Activated CD8-positive, alpha-beta memory T cell treated with anti-CD3 and anti-CD28 coated beads, Interleukin-2, amount 50 U/mL, for 4 hours (primary cell): ENCODE measurements around the gene ZFP36.

Source experiments
- DNase-seq: peaks from one replicate; pipeline ENCODE4 v3.0.0-alpha.2; 2020

The ZFP36 gene

GRCh38 chr19:39407660-39408391, 1.2 kb downstream of the ZFP36 start:
- peak; percentile 58 for DNase-seq

- no peak for DNase-seq
Observed at GRCh38 chr19:39408392-39409207, 2.0 kb downstream of the ZFP36 start.

- peak; percentile 84 for DNase-seq
Observed at GRCh38 chr19:39409208-39410016, 2.8 kb downstream of the ZFP36 start.

DNA sequence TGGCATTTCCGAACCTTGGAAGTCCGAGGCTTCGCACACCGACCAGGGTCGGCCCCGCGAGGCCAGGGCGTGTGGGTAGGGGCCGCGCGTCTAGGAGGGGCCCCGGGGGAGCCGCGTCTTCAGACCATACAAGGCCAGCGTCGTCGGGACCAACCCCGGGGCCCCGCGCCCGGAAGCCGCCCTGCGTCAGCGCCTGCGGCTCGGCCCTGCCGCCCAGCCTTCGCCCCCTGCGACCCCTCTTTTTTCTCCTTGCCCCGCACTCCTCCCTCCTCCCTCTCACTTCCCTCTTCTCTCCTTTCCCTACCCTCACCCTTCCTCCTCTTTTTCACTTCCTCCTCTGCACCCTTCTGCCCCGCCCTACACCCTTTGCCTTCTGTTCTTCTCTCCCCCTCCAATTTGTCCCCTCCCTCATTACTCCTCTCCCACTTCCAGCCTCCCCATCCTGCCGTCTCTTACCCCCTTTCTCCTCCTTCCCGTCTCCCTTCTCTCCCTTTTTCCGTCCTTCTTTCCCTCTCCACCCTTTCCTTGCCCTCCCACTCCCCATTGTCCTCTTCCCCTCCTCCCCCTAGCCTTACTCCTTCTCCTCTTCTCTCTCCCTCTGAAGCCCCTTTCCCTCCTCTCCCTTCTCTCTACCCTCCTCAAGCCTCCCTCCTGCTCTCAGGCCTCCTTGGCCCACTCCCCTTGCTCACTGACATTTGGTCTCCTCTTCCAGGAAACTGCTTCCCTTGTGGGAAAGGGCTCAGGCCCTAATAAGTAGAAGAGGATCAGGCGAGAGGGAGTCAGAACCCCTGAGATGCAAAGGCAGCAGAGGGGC, 3.6 kb downstream of the ZFP36 start:
- DNase-seq: peak; percentile 67

DNA sequence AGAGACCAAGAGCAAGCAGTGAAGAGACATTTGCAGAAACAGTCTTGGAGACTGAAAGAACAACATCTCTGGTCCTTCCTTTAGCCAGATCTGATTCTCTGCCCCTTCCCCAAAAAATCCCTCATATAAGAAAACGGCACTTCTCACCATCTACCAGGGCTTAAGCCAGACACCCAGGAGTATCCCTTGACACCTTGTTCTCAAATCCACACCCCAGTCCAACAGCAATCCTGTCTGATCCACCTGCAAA, 4.1 kb downstream of the ZFP36 start:
- DNase-seq: no peak

DNA sequence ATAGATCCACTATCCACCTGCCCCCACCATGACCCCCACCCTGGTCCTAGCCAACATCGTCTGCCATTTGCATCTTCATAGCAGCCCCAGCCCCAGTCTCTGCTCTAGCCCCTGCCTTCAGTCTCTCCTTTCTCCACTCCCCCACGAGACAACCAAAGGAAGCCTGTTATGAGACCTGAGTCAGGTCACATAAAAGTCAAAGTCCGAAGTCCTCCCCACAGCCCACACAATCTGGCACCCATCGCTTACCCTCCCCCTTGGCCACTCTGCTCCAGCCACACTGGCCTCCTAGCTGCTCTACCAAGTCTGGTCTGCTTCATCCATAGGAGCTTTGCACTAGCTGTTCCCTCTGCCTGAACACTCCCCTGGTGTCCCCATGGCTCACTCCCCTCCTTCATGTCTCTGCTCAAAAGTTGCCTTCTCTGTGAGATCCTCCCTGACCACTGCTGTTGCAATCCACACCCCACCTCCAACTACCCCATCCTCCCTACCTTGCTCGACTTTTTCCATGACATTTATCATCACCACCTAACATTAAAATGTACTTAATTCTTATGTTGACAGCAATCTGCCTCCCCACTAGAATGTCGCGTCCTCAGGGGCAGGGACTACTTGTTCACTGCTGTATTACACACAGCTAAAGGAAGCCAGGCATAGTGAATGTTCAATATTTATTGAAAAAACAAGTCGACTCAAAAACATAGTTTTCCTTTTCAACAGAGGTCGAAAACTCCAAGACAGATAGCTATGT, 4.6 kb downstream of the ZFP36 start:
- DNase-seq: no peak

GRCh38 chr19:39411832-39412099, 5.1 kb downstream of the ZFP36 start:
- DNase-seq: peak; percentile 92

DNA sequence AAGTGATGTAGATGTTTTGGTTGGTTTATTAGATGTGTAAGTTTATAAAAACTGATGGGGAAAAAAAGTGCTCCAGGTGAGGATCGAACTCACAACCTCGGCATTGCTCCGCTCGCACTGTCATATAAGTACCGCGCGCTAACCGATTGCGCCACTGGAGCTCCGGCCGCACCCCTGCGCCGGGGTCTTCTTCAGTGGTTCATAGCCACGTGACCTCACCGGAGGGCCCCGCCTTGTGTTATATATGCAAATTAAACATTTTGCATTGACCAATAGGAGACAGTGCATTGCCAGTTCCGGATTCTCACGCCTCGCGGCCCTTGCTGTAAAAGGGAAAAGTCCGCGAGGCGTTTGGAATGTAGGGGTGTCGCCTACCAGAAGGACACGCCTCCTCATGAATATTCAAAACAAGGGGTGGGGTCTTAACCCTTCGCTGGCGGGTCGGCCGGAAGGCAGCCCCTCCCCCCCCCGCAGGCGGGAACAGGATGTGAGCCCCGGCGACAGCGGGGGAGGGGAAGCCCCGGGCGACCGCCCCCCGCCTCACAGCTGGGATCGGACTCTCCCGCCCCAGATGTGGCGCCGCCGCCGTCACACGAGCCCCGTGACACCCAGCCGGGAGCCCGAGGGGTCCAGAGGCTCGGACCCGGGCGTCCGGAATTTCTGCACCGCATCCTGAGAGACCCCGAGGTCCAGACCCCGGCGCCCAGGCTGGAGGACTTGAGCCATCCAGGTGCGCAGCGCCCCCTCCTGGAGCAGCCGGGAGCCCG, 5.6 kb downstream of the ZFP36 start, which contains the start of gene PLEKHG2:
Gene PLEKHG2 (plus strand): TSS at position 570 of the 767 bp plus-strand sequence. CDS start 1,418 bp downstream, outside the sequence.
- DNase-seq: peak; percentile 95

GRCh38 chr19:39412867-39413271, 6.2 kb downstream of the ZFP36 start:
- DNase-seq: no peak

GRCh38 chr19:39413272-39413910, 6.7 kb downstream of the ZFP36 start:
- DNase-seq: peak; percentile 48

DNA sequence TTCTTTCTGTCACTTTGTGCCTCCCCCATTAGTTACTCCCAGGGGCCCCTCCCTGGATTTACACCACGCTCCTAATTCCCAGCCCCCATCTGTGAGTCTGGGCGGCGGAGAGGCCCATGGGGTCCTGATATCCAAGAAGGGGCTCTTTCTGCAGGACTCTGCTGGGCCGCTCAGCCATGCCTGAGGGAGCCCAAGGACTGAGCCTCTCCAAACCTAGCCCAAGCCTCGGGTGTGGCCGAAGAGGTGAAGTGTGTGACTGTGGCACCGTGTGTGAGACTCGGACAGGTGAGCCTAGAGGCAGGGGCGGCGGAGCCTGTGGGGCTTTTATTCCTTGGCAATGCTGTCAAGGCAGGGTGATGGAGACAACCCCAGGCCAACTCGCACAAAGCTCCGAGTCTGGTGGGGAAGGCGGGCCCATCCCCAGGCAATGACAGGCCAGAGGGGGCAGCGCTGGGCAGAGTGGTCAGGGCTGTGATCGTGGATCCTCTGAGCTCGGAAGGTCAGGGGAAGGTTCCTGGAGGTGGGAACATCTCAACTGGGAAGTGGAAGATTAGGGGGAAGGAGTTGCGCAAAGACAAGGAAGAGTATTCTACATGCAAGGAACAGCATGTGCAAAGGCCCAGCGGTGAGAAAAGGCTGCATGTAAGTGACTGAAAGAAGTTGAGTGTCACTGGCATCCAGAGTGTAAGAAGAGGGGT, 7.4 kb downstream of the ZFP36 start:
- DNase-seq: no peak

DNA sequence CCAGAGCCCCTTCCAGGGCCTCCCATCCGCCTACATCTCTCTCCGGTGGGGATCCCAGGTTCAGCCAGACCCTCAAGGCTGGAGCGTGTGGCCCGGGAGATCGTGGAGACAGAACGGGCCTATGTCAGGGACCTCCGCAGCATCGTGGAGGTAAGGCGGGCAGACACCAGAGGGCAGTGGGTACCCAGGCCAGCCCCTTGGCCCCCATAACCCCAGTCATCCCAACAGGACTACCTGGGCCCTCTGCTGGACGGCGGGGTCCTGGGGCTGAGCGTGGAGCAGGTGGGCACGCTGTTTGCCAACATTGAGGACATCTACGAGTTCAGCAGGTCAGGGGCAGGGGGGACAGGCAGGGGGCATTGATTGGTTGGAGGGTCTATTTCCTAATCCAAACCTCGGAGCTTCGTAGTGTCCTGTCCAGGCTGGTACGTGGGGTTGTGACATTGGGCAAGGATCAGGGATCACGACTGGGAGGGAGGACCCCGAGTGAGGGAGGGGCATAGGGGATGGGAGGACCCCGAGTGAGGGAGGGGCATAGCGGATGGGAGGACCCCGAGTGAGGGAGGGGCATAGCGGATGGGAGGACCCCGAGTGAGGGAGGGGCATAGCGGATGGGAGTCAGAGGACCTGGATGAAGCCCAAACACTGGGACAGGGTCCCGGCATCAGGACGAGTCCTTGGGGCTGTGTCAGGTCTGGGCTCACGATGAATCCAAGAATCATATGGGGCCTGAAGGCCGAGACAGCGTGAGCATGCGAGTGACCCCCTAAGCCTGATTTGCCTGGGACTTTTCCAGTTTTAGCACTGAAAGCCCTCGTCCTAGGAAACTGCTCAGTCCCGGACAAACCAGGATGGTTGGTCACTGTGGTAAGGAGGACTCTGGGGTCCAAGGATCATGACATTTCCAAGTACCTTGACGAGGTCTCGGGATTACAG, 8.7 kb downstream of the ZFP36 start:
- DNase-seq: no peak

GRCh38 chr19:39416152-39417120, 9.8 kb downstream of the ZFP36 start:
- no peak for DNase-seq

GRCh38 chr19:39417463-39418181, 11.0 kb downstream of the ZFP36 start:
- no peak for DNase-seq

- DNase-seq: no peak
Observed at GRCh38 chr19:39419003-39419402, 12.4 kb downstream of the ZFP36 start.

DNA sequence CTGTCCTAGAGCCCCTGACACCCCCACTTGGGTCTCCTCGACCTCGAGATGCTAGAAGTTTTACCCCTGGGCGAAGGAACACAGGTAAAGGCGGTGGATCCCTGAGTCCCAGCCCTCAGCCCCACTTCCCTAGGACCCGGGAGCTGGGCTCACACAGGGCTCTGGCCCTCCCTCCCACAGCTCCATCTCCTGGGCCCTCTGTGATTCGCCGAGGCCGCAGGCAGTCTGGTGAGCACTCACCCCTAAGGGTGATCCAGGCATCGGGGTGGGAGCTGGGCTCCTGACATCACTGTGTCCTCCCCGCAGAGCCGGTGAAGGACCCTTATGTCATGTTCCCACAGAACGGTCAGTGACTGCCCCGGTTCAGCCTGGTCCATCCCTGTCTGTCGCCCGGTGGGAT, 14.1 kb downstream of the ZFP36 start:
- DNase-seq: no peak

DNA sequence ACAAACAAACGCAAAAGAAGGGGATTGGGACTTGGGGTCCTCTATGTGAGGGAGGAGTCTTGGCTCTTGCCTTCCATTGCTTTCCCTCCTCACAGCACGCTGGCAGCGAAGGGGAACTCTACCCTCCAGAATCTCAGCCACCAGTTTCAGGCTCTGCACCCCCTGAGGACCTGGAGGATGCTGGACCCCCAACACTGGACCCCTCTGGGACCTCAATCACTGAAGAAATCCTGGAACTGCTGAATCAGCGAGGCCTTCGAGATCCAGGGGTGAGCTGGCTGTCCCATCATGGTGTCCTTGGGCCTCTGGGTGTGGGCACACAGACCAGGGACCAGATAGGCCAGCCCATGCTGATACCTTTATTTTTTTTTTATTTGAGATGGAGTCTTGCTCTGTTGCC, 15.4 kb downstream of the ZFP36 start:
- no peak for DNase-seq
